ENCODE measurements around the gene SRXN1.

DNA sequence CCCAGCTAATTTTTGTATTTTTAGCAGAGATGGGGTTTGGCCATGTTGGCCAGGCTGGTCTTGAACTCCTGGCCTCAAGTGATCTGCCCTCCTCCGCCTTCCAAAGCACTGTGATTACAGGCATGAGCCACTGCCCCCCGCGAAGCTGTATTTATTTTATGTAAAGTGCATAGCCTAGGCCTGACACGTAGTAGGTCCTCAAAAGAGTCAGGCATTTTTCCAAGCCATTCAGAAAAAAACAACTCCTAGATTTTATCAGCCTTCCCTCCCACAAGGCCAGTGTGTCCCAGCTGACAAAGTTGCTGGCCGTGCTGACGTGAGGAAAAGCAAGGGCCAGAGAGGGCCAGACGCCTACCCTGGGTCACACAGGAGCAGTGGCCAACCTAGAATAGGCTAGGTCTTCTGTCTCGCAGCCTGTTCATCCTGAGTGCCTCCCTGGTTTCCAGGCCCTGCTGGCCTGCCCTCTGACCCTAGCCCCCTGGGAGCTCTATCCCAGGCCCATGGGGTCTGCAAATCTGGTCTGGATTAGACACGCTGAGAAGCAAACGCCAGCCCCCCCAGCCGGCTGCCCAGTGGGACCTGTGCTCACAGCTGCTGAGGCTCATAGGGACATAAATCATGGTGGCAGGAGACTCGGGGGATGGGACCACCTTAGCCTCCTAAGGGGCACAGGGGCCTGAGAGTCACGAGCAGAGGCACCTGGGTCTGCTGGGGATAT is 54.7 kb downstream of the SRXN1 start:
- TF ChIP-seq, protein P1, sequence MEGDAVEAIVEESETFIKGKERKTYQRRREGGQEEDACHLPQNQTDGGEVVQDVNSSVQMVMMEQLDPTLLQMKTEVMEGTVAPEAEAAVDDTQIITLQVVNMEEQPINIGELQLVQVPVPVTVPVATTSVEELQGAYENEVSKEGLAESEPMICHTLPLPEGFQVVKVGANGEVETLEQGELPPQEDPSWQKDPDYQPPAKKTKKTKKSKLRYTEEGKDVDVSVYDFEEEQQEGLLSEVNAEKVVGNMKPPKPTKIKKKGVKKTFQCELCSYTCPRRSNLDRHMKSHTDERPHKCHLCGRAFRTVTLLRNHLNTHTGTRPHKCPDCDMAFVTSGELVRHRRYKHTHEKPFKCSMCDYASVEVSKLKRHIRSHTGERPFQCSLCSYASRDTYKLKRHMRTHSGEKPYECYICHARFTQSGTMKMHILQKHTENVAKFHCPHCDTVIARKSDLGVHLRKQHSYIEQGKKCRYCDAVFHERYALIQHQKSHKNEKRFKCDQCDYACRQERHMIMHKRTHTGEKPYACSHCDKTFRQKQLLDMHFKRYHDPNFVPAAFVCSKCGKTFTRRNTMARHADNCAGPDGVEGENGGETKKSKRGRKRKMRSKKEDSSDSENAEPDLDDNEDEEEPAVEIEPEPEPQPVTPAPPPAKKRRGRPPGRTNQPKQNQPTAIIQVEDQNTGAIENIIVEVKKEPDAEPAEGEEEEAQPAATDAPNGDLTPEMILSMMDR (IDR thresholded peaks at IDR 0.05): no peak
- TF ChIP-seq POLR2A (IDR thresholded peaks at IDR 0.05): no peak
- no peak for TF ChIP-seq POLR2AphosphoS5 (IDR thresholded peaks at IDR 0.05)
